ENCODE results near the gene MED27. TPM values are rescaled to one million over a fixed set of nuclear protein-coding genes. Genes with fewer than 3 reads are reported as not detected.

Gene MED27
- total and polyA plus RNA-seq, 9 of the 15 experiments (the other 6 are each of a cell fraction or from before 2014, with no cell fraction given) = 24.4 to 91.0 (median 36.1) TPM

DNA sequence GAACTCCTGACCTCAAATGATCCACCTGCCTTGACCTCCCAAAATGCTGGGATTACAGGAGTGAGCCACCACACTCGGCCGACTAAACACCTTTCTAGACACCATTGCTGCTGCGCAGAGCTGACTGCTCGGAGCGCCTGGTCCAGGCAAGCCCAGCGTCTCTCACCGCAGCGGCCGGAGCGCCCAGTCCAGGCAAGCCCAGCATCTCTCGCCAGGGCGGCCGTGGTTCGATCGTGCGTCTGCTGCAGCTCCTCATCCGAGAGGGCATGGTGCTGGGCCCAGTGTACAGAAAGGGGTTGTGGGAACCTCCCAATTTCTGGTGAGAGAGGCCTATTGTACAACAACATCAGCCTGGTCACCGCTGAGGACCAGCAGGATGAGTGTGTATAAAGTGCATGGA lies 230.3 kb downstream of the MED27 start:
- in situ Hi-C loops (cut with MboI) = no loop called here
- ATAC-seq = no peak
- intact Hi-C loops (cut with micrococcal nuclease) = no loop called here
- Histone ChIP-seq H3K9ac (ENCODE audit: insufficient read depth in 1 of 2, low read depth in 2 of 2, low read length in 2 of 2) (no peak overlapping the region), H2AFZ (ENCODE audit: low read depth, low read length) (no peak overlapping the region), H3K4me1 (replicated peaks in 1 of 2; ENCODE audit: control insufficient read depth in 2 of 2, insufficient read depth in 2 of 2, low read length in 2 of 2) (peaks cover 3 to 6% of the 10 kb centered on the region in 2 experiments; a peak in 4 of 5 replicates), H3K79me2 (ENCODE audit: control insufficient read depth, insufficient read depth, low read length) (no peaks in the 10 kb centered on the region), H3K27ac (ENCODE audit: extremely low read depth, low read depth, low read length) (no peak overlapping the region), H3K9me1 (ENCODE audit: control insufficient read depth, insufficient read depth, low read length) (no peaks in the 10 kb centered on the region), H3K4me3 (no peak overlapping the region), H3K9me3 (replicated peaks; ENCODE audit: control insufficient read depth, insufficient read depth, low read depth, low read length) (no peaks in the 10 kb centered on the region), H3K27me3 (ENCODE audit: control insufficient read depth in 2 of 2, insufficient read depth in 2 of 2, low read length in 2 of 2) (peaks cover 29 to 75% of the 10 kb centered on the region in 2 experiments), H3K4me2 (ENCODE audit: insufficient read depth, low read length) (no peak overlapping the region), H3K36me3 (ENCODE audit: control insufficient read depth, insufficient read depth, low read length) (no peaks in the 10 kb centered on the region), H4K20me1 (replicated peaks; ENCODE audit: control insufficient read depth, insufficient read depth, low read length) (0 out of 2 replicates have a peak, but pooled peaks cover 4% of the 10 kb centered on the region)
- no peak for FAIRE-seq
- no TSS peak for BruUV-seq (replicated peaks)
- CTCF ChIA-PET (ENCODE audit: low intra/inter-chr PET ratio) = no interaction called here
- 23% methylated on average over 17 of the region's 18 CpGs for whole genome bisulfite sequencing (ENCODE audit: insufficient coverage, low coverage, missing lambda C conversion rate)
- DNase-seq (ENCODE audit: extremely low read depth in 1 of 4, low spot score in 3 of 4) = no peak
- POLR2A ChIA-PET = no interaction called here
- no peak for TF ChIP-seq GTF2A2 (tag; IDR thresholded peaks at IDR 0.05)
- TF ChIP-seq ZFP1 (CRISPR knock-in tag; IDR thresholded peaks at IDR 0.05) = no peak
- no peak for TF ChIP-seq MEF2A (IDR thresholded peaks at IDR 0.05; ENCODE audit: control insufficient read depth, low read depth, low read length)
- TF ChIP-seq SPI1 (IDR thresholded peaks at IDR 0.05; ENCODE audit: borderline replicate concordance, low read depth, low read length) = no peak

DNA sequence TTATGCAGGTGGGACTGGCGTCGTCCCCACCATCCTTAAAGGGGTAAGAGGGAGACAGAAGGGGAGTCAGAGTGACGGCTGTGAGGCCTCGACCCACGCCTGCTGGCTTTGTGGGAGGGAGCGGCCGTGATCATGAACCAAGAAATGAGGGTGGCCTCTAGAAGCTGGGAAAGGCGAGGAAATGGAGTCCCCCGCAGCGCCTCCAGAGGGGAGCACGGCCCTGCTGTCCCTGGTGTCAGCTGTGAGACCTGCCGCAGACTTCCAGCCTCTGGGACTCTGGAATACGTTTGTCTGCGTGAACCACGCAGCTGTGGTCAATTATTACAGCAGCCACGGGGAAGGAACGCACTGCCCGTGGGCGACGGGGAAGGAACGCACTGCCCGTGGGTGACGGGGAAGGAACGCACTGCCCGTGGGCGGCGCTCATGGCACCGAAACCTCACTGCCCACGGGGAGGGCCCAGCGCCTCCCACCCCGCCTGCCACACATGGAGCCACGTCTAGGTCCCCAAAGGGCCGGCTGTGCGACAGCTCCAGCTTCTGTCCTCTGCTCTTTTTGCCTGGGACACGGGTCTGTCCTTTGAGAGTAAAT lies 231.0 kb downstream of the MED27 start:
- H3K9me1 ChIP-seq (ENCODE audit: control insufficient read depth, insufficient read depth, low read length) = no peaks in the 10 kb centered on the region
- no peak overlapping the region for H3K4me3 ChIP-seq
- H4K20me1 ChIP-seq (replicated peaks; ENCODE audit: control insufficient read depth, insufficient read depth, low read length) = 0 out of 2 replicates have a peak, but pooled peaks cover 6% of the 10 kb centered on the region
- no peaks in the 10 kb centered on the region for H3K36me3 ChIP-seq (ENCODE audit: control insufficient read depth, insufficient read depth, low read length)
- ATAC-seq (no peak), FAIRE-seq (no peak), DNase-seq (ENCODE audit: extremely low read depth in 1 of 4, low spot score in 3 of 4) (no peak)
- H3K4me1 ChIP-seq (replicated peaks in 1 of 2; ENCODE audit: control insufficient read depth in 2 of 2, insufficient read depth in 2 of 2, low read length in 2 of 2) = peaks cover 3 to 11% of the 10 kb centered on the region in 2 experiments; a peak in 4 of 5 replicates
- H3K27ac ChIP-seq (ENCODE audit: extremely low read depth, low read depth, low read length) = no peak overlapping the region
- 18% methylated on average over 31 of the region's 35 CpGs for WGBS (ENCODE audit: insufficient coverage, low coverage, missing lambda C conversion rate)
- H3K4me2 ChIP-seq (ENCODE audit: insufficient read depth, low read length) = no peak overlapping the region
- in situ Hi-C loops (cut with MboI) = no loop called here
- intact Hi-C loops (cut with micrococcal nuclease) = no loop called here
- peaks cover 34 to 82% of the 10 kb centered on the region in 2 experiments for H3K27me3 ChIP-seq (ENCODE audit: control insufficient read depth in 2 of 2, insufficient read depth in 2 of 2, low read length in 2 of 2)
- BruUV-seq (replicated peaks) = no TSS peak
- no peak overlapping the region for H2AFZ ChIP-seq (ENCODE audit: low read depth, low read length)
- POLR2A ChIA-PET = interaction anchor here (0.6 kb wide), 1 partner anchor 91 kb away, joined by 3 read pairs; no protein-coding TSS in a partner anchor
- no peaks in the 10 kb centered on the region for H3K9me3 ChIP-seq (replicated peaks; ENCODE audit: control insufficient read depth, insufficient read depth, low read depth, low read length)
- no peak overlapping the region for H3K9ac ChIP-seq (ENCODE audit: insufficient read depth in 1 of 2, low read depth in 2 of 2, low read length in 2 of 2)
- H3K79me2 ChIP-seq (ENCODE audit: control insufficient read depth, insufficient read depth, low read length) = no peaks in the 10 kb centered on the region
- CTCF ChIA-PET (ENCODE audit: low intra/inter-chr PET ratio) = no interaction called here
- TF ChIP-seq YY1 (IDR thresholded peaks at IDR 0.05; ENCODE audit: borderline replicate concordance in 1 of 3, control insufficient read depth in 1 of 3, extremely low read depth in 1 of 3, insufficient read depth in 3 of 3, insufficient read length in 1 of 3, insufficient replicate concordance in 2 of 3, low read depth in 1 of 3, low read length in 2 of 3) = no peak
- no peak for TF ChIP-seq ZNF717 (CRISPR knock-in tag; IDR thresholded peaks at IDR 0.05)
- no peak for TF ChIP-seq SRSF9 (IDR thresholded peaks at IDR 0.05; ENCODE audit: borderline replicate concordance, low read depth, low read length)
- TF ChIP-seq, protein P1, sequence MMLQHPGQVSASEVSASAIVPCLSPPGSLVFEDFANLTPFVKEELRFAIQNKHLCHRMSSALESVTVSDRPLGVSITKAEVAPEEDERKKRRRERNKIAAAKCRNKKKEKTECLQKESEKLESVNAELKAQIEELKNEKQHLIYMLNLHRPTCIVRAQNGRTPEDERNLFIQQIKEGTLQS (IDR thresholded peaks at IDR 0.05) = no peak
- TF ChIP-seq, protein P1 (CRISPR knock-in tag; conservative IDR thresholded peaks at IDR 0.05) = no peak
- no peak for TF ChIP-seq CGGBP1 (CRISPR knock-in tag; IDR thresholded peaks at IDR 0.05)
- TF ChIP-seq MBD2 (IDR thresholded peaks at IDR 0.05; ENCODE audit: borderline replicate concordance, low read depth) = no peak
- TF ChIP-seq RAD51 (IDR thresholded peaks at IDR 0.05; ENCODE audit: borderline replicate concordance, low read depth) = no peak
- TF ChIP-seq, protein P2, sequence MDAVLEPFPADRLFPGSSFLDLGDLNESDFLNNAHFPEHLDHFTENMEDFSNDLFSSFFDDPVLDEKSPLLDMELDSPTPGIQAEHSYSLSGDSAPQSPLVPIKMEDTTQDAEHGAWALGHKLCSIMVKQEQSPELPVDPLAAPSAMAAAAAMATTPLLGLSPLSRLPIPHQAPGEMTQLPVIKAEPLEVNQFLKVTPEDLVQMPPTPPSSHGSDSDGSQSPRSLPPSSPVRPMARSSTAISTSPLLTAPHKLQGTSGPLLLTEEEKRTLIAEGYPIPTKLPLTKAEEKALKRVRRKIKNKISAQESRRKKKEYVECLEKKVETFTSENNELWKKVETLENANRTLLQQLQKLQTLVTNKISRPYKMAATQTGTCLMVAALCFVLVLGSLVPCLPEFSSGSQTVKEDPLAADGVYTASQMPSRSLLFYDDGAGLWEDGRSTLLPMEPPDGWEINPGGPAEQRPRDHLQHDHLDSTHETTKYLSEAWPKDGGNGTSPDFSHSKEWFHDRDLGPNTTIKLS (IDR thresholded peaks at IDR 0.05; ENCODE audit: borderline replicate concordance, low read depth) = no peak

Data from K562 (cell line).